Glutamatergic neuron (in vitro differentiated cells): Measurements from ENCODE around the gene NFKB1. TPM values are rescaled to one million over a fixed set of nuclear protein-coding genes. Genes with fewer than 3 reads are reported as not detected.

ENCODE experiments used
- DNase-seq: peaks from one replicate; pipeline ENCODE4 v3.0.0; 2022
- H3K27ac Mint-ChIP-seq: one replicate; pipeline ENCODE4 v1.8.0; 2020; ENCODE audit warnings: mild to moderate bottlenecking, mixed read lengths, inconsistent platforms; ENCODE audit not compliant: unreplicated experiment
- H3K27me3 Mint-ChIP-seq: one replicate; pipeline ENCODE4 v1.8.0; 2020; ENCODE audit warnings: mild to moderate bottlenecking, moderate library complexity, mixed read lengths, inconsistent platforms; ENCODE audit not compliant: unreplicated experiment
- H3K36me3 Mint-ChIP-seq: one replicate; pipeline ENCODE4 v1.8.0; 2020; ENCODE audit warnings: mild to moderate bottlenecking, mixed read lengths, inconsistent platforms; ENCODE audit not compliant: unreplicated experiment
- H3K4me1 Mint-ChIP-seq: one replicate; pipeline ENCODE4 v1.8.0; 2020; ENCODE audit warnings: mild to moderate bottlenecking, low read depth, mixed read lengths, inconsistent platforms; ENCODE audit not compliant: unreplicated experiment
- H3K4me3 Mint-ChIP-seq: one replicate; pipeline ENCODE4 v1.8.0; 2020; ENCODE audit warnings: mild to moderate bottlenecking, mixed read lengths, inconsistent platforms; ENCODE audit not compliant: unreplicated experiment
- H3K9me3 Mint-ChIP-seq: one replicate; pipeline ENCODE4 v1.8.0; 2020; ENCODE audit warnings: mild to moderate bottlenecking, moderate library complexity, mixed read lengths, inconsistent platforms; ENCODE audit not compliant: unreplicated experiment
- CTCF ChIP-seq: fragments of 200-600 bp; sonication (generic); IDR thresholded peaks from one replicate; pipeline ENCODE4 v1.5.0; 2021; ENCODE audit not compliant: partially characterized antibody, unreplicated experiment
- total RNA-seq: library from RNA; stranded (reverse); fragmentation: NEBNext Ultra II Directional; extraction: Animal tissue kit (Norgen Biotek cat#: 25700); gene quantifications from one replicate; pipeline ENCODE4 v1.2.1, GENCODE V29; 2021; ENCODE audit not compliant: unreplicated experiment

The NFKB1 gene
- total RNA-seq, 1 donor from 2014 or later = 3.2 TPM

- Mint-ChIP-seq H3K9me3 (no peaks in the 10 kb centered on the region), H3K27me3 (peaks cover 2% of the 10 kb centered on the region), H3K36me3 (no peaks in the 10 kb centered on the region), H3K27ac (no peak overlapping the region), H3K4me3 (no peak overlapping the region), H3K4me1 (no peaks in the 10 kb centered on the region)
- TF ChIP-seq CTCF = no peak
- no peak for DNase-seq
Measured at GRCh38 chr4:102640669-102641068, 139.5 kb downstream of the NFKB1 start.

DNA sequence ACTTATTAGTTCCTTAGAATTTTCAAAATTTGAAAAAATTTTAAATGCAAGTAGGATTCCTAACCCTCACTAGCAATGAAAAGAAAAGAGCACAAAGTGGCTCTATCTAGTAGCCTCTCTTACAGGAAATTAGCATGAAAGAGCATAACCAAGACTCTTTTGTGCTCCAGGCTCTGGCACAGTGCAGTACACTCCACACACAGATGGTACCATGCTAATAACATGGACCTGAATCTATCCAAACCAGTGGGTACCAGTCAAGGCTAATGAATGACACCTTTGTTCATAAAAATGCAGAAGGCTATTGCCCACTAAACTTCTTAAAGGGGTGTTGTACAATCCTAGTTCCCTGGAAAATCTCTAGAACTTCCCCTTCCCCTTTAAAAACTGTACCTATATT lies 140.6 kb downstream of the NFKB1 start:
- no peak for DNase-seq

DNA sequence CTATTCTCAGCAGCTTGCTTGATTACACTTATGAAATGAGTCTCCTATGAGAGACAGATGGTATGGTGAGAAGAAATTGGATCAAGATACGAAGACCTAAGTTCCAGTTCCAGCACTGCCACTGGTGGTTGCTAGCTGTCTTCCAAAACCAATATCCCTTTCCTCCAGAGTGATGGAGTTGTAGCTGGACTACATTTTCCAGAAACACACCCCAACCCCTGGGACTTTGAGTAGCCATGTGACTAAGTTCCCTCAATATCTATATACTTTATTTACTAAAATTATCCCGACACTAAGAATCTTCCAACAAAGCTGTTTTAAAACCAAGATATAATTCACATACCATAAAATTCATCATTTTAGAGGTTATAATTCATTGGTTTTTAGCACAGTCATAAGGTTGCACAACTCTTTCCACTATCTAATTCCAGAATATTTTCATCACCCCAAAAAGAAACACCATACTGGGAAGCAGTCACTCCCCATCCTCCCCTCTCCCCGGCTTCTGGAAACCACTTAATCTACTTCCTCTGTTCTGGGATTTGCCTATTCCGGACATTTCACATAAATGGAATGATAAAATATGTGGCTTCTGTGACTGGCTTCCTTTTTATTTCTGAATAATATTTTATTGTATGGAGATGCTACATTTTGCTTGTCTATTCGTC lies 141.6 kb downstream of the NFKB1 start:
- H3K27me3 Mint-ChIP-seq = peaks cover 2% of the 10 kb centered on the region
- H3K4me1 Mint-ChIP-seq = no peaks in the 10 kb centered on the region
- DNase-seq = no peak
- no peaks in the 10 kb centered on the region for H3K9me3 Mint-ChIP-seq
- H3K36me3 Mint-ChIP-seq = no peaks in the 10 kb centered on the region
- no peak overlapping the region for H3K27ac Mint-ChIP-seq
- TF ChIP-seq CTCF = no peak
- H3K4me3 Mint-ChIP-seq = no peak overlapping the region

More for the DNA sequence above, 140.6 kb downstream of the NFKB1 start:
- no peak overlapping the region for H3K27ac Mint-ChIP-seq
- no peaks in the 10 kb centered on the region for H3K36me3 Mint-ChIP-seq
- H3K27me3 Mint-ChIP-seq = peaks cover 2% of the 10 kb centered on the region
- H3K9me3 Mint-ChIP-seq = no peaks in the 10 kb centered on the region
- TF ChIP-seq CTCF = no peak
- no peak overlapping the region for H3K4me3 Mint-ChIP-seq
- H3K4me1 Mint-ChIP-seq = no peaks in the 10 kb centered on the region

GRCh38 chr4:102647117-102647516 lies 146.0 kb downstream of the NFKB1 start:
- DNase-seq = no peak
- Mint-ChIP-seq H3K27me3 (no peaks in the 10 kb centered on the region), H3K27ac (no peak overlapping the region), H3K4me1 (no peaks in the 10 kb centered on the region), H3K4me3 (no peak overlapping the region), H3K9me3 (no peaks in the 10 kb centered on the region), H3K36me3 (no peaks in the 10 kb centered on the region)
- TF ChIP-seq CTCF = no peak

GRCh38 chr4:102657206-102657605 lies 156.0 kb downstream of the NFKB1 start:
- Mint-ChIP-seq H3K9me3 (no peaks in the 10 kb centered on the region), H3K27me3 (no peaks in the 10 kb centered on the region), H3K4me3 (no peak overlapping the region), H3K4me1 (no peaks in the 10 kb centered on the region), H3K36me3 (no peaks in the 10 kb centered on the region), H3K27ac (no peak overlapping the region)
- DNase-seq = no peak
- TF ChIP-seq CTCF = no peak
